HG03066 (cell line): Measurements from ENCODE around the gene MGP.

Source experiments
- ATAC-seq: cut with Tn5 transposase; IDR thresholded peaks from one replicate; pipeline ENCODE4 v1.9.1; 2021; ENCODE audit warnings: low read depth; ENCODE audit not compliant: unreplicated experiment

The MGP gene

GRCh38 chr12:14868916-14869506 is 16.6 kb downstream of the MGP start:
- no peak for ATAC-seq

DNA sequence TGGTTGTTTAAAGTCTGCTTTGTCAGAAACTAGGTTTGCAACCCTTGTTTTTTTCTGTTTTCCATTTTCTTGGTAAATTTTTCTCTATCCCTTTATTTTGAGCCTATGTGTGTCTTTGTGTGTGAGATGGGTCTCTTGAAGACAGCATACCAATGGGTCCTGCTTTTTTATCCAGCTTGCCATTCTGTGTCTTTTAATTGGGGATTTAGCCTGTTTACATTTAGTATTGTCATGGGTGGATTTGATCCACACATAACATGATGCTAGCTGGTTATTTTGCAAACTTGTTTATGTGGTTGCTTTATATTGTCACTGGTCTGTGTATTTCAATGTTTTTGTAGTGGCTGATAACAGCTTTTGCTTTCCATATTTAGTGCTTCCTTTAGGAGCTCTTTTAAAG is 25.2 kb downstream of the MGP start:
- no peak for ATAC-seq

DNA sequence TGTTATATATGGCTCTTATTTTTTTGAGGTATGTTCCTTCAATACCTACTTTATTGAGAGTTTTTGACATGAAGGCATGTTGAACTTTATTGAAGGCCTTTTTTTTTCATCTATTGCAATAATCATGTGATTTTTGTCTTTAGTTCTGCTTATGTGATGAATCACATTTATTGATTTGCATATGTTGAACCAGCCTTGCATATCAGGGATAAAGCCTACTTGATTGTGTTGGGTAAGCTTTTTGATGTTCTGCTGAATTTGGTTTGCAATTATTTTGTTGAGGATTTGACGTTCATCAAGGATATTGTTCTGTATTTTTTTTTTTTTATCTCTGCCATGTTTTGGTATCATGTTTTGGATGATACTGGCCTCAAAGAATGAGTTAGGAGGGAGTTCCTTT is 27.1 kb downstream of the MGP start:
- no peak for ATAC-seq

- ATAC-seq = no peak
Observed at GRCh38 chr12:14854586-14855183, 31.0 kb downstream of the MGP start.

DNA sequence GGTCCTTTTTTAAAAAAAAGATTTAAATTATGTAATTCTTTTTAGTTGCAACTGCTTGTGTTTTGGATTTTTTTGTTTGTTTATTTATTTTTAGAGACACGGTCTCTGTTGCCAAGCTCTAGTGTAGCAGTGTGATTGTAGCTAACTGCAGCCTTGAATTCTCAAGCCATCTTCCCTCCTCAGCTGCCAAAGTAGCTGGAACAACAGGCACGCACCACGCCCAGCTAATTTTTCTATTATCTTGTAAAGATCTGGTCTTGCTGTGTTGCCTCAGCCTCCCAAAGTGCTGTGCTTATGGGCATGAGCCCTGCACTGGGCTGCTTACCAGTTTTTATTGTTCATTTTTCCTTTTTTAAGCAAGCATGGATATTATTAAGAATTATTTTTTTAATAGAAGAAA is 31.7 kb downstream of the MGP start:
- no peak for ATAC-seq

DNA sequence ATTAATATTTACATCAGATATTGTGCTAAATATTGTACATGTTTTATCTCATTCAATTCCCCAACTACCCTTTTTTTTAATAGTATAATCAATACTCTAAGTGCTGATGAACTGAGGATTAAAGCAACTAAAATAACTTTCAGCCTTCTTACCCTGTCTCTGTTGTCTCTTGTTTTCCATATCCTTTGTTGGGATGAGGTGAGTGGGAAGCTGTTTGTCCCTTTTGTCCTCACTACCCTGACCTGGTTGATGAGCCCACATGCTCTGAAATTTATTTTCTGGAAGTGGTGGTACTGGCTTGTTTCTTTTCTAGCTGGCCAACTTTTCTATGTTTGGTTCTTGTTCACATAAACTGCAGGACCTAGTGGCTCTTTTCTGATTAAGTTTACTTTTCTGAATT is 32.8 kb downstream of the MGP start:
- ATAC-seq = no peak

DNA sequence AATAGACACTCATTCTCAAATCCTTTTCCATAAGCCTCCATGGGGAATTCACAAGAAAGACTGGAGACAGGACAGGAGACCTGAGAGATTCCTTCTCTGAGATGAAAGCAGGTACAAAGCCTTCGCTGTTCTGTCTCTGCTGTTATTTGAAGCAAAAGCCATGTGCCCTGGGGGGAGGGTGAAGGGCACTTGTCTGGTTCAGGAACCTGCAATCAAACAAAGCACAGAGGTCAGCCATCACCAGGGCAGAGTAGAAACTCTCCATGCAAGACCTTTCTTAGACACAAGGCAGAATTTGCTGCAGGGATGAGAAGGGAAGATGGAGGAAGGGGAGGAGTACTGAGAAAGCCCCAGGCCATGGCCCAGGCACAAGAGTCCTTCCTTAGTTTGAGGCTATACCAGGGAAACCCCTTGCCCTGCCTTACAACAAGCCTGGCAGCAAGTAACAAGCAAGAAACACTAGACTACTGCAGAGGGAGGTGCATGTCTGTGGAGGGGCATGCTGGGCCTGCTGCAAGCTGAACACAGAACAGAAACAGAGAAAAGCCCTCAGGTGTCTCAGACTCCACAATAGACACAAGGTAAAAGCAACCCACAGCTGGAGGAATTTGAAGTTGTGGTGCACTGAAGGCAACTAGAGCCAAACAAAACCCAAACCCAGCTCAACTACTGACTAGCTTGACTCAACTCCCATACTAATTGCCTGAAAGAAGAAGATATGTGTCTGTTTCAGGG is 34.6 kb downstream of the MGP start:
- peak; percentile 82 for ATAC-seq

GRCh38 chr12:14849661-14850060 is 36.0 kb downstream of the MGP start:
- no peak for ATAC-seq

- no peak for ATAC-seq
Observed at GRCh38 chr12:14846876-14847580, 38.6 kb downstream of the MGP start.

DNA sequence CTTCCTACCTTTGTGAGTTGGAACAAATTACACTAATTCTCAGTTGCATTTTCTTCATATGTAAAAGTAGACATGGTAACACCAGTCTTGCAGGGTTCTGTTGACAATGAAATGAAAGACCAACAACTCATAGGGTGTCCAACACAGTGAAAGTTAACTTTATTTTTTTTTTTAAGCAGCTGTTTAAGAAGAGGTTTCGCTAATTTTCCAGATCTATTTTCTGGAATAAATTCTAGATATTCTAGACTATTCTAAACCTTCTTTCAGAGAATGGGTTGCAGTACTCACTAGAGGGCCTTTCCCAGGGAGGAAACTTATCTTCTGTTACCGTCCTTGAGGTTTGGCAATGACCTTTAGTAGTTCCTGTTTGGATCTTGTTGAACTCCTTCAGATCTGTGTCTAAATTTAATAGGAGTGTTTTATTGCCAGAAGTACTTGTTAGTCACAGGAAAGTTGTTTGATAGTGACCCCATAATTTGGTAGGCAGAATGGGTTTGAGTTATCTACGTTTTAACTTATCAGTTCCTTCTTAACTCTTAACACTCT is 39.5 kb downstream of the MGP start:
- no peak for ATAC-seq

- ATAC-seq = peak; percentile 72
Observed at GRCh38 chr12:14845350-14845750, 40.3 kb downstream of the MGP start.

DNA sequence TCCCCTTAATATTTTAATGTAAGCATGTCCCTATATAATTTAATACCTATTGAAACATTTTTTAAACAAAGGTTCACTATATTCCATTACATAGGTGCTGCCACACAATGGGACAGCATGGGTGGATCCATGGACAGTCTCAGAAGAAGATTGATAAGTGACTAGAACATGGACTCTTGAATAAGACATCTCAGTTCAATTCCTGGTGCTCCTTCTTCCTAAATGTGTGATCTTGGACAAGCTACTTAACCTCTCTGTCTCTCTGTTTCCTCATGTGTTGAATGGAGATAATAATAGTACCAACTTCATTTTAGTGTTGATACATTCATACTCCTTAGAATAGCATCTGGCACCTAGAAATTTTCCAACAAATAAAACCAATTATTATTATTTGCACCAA is 41.3 kb downstream of the MGP start:
- no peak for ATAC-seq

- ATAC-seq = no peak
Observed at GRCh38 chr12:14843425-14843887, 42.2 kb downstream of the MGP start, which contains the start of gene ART4. ART4 (minus strand) TSS chr12:14843526; CDS start chr12:14843113, 413 bp downstream.

GRCh38 chr12:14842315-14842714 is 43.3 kb downstream of the MGP start:
- no peak for ATAC-seq

GRCh38 chr12:14841761-14842160 is 43.9 kb downstream of the MGP start:
- ATAC-seq = no peak

GRCh38 chr12:14840616-14841015 is 45.0 kb downstream of the MGP start:
- ATAC-seq = no peak

- no peak for ATAC-seq
Observed at GRCh38 chr12:14839262-14839661, 46.4 kb downstream of the MGP start.

DNA sequence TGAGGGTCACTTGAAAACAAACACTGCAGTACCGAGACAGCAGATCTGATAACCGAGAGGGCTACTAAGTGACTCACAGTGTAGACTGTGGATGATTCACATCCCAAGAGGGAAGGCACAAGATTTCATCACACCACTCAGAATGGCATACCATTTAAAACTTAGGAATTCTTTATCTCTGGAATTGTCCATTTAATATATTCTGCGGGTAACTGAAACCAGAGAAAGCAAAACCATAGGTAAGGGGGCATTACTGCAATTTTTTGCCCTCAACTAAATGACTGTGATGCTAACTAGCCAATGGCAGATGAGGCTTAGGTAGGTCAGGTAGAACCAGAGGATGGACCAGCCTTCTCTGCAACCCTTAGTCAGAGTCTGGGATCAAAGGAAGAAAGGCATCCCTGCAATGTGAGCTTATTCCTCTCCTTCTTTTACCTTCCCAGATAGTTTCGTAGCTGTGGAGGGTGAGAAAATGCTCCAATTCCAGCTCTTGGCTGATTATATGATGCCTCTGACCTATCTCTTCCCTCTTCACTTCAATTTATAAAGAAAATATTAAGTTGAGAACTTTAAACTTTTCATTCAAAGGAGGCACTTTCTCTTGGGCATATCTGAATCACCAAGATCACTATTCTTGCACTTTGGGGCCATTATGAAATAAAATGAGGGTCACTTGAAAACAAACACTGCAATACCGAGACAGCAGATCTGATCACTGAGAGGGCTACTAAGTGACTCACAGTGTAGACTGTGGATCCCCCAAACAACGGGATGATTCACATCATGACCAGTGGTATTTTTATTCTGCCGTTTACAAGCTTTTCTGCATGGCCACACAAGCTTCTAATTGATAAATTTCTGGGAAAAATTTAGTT is 49.1 kb downstream of the MGP start:
- ATAC-seq = no peak

- ATAC-seq = no peak
Observed at GRCh38 chr12:14834509-14834908, 51.1 kb downstream of the MGP start.

DNA sequence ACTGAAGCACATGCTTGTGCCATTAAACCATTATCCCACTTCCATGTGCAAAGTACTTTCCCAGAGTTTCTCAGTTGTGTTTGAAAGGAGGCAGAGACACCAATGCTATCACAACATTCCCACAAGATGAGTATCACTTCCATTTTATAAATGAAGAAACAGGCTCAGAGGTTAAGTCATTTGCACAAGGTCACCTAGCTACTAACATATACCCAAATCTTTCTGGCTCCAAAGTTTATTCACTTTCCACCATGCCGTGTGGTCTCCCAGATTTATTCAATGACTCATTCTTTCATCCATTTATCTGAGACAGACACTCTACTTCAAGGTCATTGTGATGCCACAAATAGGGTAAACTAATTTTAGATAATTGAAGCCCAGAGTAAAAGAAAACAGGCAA is 51.7 kb downstream of the MGP start:
- ATAC-seq = no peak
